Neural cell (in vitro differentiated cells): Measurements from ENCODE around the gene SLC35E1.

Experiments
- EZH2 ChIP-seq: fragments of 200-600, 300-800 bp; shearing (Covaris generic), sonication (generic); IDR thresholded peaks from 2 replicates; pipeline ENCODE4 v1.6.1; 2014; ENCODE audit warnings: antibody characterized with exemption, low read length, borderline replicate concordance, mild to moderate bottlenecking; ENCODE audit not compliant: insufficient read depth, poor library complexity, severe bottlenecking
- MXI1 ChIP-seq: fragments of 450-650 bp; conservative IDR thresholded peaks from 2 replicates; pipeline ENCODE4 v1.6.1; 2014; ENCODE audit warnings: antibody characterized with exemption, mild to moderate bottlenecking; ENCODE audit not compliant: poor library complexity, severe bottlenecking
- POLR2AphosphoS5 ChIP-seq: IDR thresholded peaks from 2 replicates; pipeline ENCODE4 v1.6.1; 2012
- RAD21 ChIP-seq: fragments of 450-650 bp; conservative IDR thresholded peaks from 2 replicates; pipeline ENCODE4 v1.6.1; 2014; ENCODE audit warnings: antibody characterized with exemption, mild to moderate bottlenecking, moderate library complexity
- REST ChIP-seq: IDR thresholded peaks from 2 replicates; pipeline ENCODE4 v1.6.1; 2012; ENCODE audit warnings: borderline replicate concordance
- TAF1 ChIP-seq: IDR thresholded peaks from 2 replicates; pipeline ENCODE4 v1.6.1; 2012; ENCODE audit warnings: low read depth
- TF ChIP-seq, protein P1 (sequence below): fragments of 450-650 bp; IDR thresholded peaks from 2 replicates; pipeline ENCODE4 v1.5.1; 2014; ENCODE audit warnings: antibody characterized with exemption, mild to moderate bottlenecking, moderate library complexity; ENCODE audit not compliant: poor library complexity, severe bottlenecking

DNA sequence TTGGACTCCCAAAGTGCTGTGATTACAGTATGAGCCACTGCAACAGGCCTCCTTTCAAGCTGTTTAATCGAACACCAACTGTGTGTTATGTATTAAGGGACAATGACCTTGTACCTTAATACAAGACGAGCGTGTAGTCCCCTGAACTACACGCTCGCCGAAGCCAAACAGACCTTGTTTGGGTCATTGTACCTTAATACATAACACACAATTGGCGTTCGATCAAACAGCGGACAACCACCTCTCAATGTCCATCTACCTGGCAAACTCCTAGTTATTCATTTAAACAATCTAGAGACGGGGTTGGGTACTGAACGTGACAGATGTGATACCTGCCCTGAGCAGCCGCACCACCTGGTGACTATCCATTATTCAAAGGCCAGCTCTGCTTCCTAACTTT lies 31.3 kb downstream of the SLC35E1 start:
- TF ChIP-seq, protein P1, sequence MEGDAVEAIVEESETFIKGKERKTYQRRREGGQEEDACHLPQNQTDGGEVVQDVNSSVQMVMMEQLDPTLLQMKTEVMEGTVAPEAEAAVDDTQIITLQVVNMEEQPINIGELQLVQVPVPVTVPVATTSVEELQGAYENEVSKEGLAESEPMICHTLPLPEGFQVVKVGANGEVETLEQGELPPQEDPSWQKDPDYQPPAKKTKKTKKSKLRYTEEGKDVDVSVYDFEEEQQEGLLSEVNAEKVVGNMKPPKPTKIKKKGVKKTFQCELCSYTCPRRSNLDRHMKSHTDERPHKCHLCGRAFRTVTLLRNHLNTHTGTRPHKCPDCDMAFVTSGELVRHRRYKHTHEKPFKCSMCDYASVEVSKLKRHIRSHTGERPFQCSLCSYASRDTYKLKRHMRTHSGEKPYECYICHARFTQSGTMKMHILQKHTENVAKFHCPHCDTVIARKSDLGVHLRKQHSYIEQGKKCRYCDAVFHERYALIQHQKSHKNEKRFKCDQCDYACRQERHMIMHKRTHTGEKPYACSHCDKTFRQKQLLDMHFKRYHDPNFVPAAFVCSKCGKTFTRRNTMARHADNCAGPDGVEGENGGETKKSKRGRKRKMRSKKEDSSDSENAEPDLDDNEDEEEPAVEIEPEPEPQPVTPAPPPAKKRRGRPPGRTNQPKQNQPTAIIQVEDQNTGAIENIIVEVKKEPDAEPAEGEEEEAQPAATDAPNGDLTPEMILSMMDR, result no peak
- TF ChIP-seq REST (no peak), POLR2AphosphoS5 (no peak), EZH2 (no peak), TAF1 (no peak), MXI1 (no peak), RAD21 (no peak)
